OCI-LY3 (cell line): ENCODE measurements around the gene WLS.

Experiments
- EZH2phosphoT487 ChIP-seq: fragments of 200-600 bp; shearing (Covaris generic); IDR thresholded peaks from 2 replicates; pipeline ENCODE4 v1.6.1; 2018; ENCODE audit warnings: antibody characterized with exemption, mixed run types, low read depth
- TF ChIP-seq, protein P1 (sequence below): fragments of 200-600, 300-600 bp; sonication (generic); IDR thresholded peaks from 2 replicates; pipeline ENCODE4 v1.5.1; 2014; ENCODE audit warnings: antibody characterized with exemption, low read length, low read depth

GRCh38 chr1:68271596-68271995 lies 39.3 kb upstream of the WLS start:
- TF ChIP-seq, protein P1, sequence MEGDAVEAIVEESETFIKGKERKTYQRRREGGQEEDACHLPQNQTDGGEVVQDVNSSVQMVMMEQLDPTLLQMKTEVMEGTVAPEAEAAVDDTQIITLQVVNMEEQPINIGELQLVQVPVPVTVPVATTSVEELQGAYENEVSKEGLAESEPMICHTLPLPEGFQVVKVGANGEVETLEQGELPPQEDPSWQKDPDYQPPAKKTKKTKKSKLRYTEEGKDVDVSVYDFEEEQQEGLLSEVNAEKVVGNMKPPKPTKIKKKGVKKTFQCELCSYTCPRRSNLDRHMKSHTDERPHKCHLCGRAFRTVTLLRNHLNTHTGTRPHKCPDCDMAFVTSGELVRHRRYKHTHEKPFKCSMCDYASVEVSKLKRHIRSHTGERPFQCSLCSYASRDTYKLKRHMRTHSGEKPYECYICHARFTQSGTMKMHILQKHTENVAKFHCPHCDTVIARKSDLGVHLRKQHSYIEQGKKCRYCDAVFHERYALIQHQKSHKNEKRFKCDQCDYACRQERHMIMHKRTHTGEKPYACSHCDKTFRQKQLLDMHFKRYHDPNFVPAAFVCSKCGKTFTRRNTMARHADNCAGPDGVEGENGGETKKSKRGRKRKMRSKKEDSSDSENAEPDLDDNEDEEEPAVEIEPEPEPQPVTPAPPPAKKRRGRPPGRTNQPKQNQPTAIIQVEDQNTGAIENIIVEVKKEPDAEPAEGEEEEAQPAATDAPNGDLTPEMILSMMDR = no peak
- no peak for TF ChIP-seq EZH2phosphoT487
